Activated CD8-positive, alpha-beta T cell treated with anti-CD3 and anti-CD28 coated beads for 36 hours (primary cell): ENCODE measurements around the gene LDLR. TPM values are rescaled to one million over a fixed set of nuclear protein-coding genes. Genes with fewer than 3 reads are reported as not detected.

Experiments used
- ATAC-seq: fragments of 200-7000 bp; cut with Tn5 transposase; one replicate; pipeline ENCODE4 v1.10.0; 2021; ENCODE audit warnings: mild to moderate bottlenecking, moderate library complexity
- CTCF ChIA-PET: fragments of 350-600 bp; sonication (Branson Sonifier 250); formaldehyde crosslinking; loops from one replicate; lab custom pipeline; 2021; ENCODE audit warnings: antibody characterized with exemption; lab: Charles Lee
- POLR2A ChIA-PET: fragments of 350-600 bp; sonication (Branson Sonifier 250); formaldehyde crosslinking; loops from one replicate; lab custom pipeline; 2021; ENCODE audit warnings: antibody characterized with exemption; lab: Charles Lee
- DNase-seq: peaks from one replicate; pipeline ENCODE4 v3.0.0-alpha.2; 2020
- H3K27ac Mint-ChIP-seq: one replicate; pipeline ENCODE4 v1.8.0; 2021; ENCODE audit warnings: mild to moderate bottlenecking, mixed read lengths
- H3K27me3 Mint-ChIP-seq: one replicate; pipeline ENCODE4 v1.8.0; 2021; ENCODE audit warnings: mixed read lengths
- H3K36me3 Mint-ChIP-seq: one replicate; pipeline ENCODE4 v1.8.0; 2021; ENCODE audit warnings: low read depth, mixed read lengths
- H3K4me1 Mint-ChIP-seq: one replicate; pipeline ENCODE4 v1.8.0; 2021; ENCODE audit warnings: low read depth, mixed read lengths
- H3K4me3 Mint-ChIP-seq: one replicate; pipeline ENCODE4 v1.8.0; 2021; ENCODE audit warnings: mild to moderate bottlenecking, moderate library complexity, mixed read lengths
- H3K9me3 Mint-ChIP-seq: one replicate; pipeline ENCODE4 v1.8.0; 2021; ENCODE audit warnings: mixed read lengths
- intact Hi-C: fragments of 100-400 bp; cut with micrococcal nuclease; formaldehyde crosslinking; loops from one replicate; pipeline ENCODE4 v1.10.0; 2022
- total RNA-seq, 2 experiments: library from RNA; stranded (reverse); gene quantifications; one replicate each; pipeline ENCODE4 v1.2.3, GENCODE V29; 2021
- TF ChIP-seq, protein P1 (sequence below): fragments of 200-600 bp; IDR thresholded peaks from one replicate; pipeline ENCODE4 v1.8.0; 2022; ENCODE audit warnings: antibody characterized with exemption, mild to moderate bottlenecking

The LDLR gene
- total RNA-seq, 2 experiments from 2014 or later: 54.7 to 56.5 TPM

DNA sequence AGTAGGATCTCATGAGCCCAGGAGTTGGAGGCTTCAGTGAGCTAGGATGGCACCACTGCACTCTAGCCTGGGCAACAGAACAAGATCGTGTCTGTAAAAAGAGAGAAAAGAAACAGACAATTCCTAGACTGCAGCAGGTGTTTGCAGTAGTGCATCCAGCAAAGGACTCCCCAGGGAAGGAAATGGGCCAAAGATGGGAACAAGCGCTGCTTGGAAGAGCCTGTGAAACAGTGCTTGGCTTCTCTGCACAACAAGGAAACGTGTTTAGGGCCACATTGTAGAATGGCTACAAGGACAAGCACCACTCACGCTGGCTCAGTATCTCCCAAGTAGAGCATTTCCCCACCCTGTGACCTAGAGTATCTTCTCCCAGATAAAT lies 35.5 kb upstream of the LDLR start:
- ATAC-seq (no peak), DNase-seq (no peak)
- H3K27me3 Mint-ChIP-seq: no peaks in the 10 kb centered on the region
- H3K9me3 Mint-ChIP-seq: no peaks in the 10 kb centered on the region
- H3K27ac Mint-ChIP-seq: no peak overlapping the region
- POLR2A ChIA-PET: interaction anchor here (0.6 kb wide), 1 partner anchor 72 kb away, joined by 3 read pairs; no protein-coding TSS in a partner anchor
- TF ChIP-seq, protein P1, sequence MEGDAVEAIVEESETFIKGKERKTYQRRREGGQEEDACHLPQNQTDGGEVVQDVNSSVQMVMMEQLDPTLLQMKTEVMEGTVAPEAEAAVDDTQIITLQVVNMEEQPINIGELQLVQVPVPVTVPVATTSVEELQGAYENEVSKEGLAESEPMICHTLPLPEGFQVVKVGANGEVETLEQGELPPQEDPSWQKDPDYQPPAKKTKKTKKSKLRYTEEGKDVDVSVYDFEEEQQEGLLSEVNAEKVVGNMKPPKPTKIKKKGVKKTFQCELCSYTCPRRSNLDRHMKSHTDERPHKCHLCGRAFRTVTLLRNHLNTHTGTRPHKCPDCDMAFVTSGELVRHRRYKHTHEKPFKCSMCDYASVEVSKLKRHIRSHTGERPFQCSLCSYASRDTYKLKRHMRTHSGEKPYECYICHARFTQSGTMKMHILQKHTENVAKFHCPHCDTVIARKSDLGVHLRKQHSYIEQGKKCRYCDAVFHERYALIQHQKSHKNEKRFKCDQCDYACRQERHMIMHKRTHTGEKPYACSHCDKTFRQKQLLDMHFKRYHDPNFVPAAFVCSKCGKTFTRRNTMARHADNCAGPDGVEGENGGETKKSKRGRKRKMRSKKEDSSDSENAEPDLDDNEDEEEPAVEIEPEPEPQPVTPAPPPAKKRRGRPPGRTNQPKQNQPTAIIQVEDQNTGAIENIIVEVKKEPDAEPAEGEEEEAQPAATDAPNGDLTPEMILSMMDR: no peak
- no peak overlapping the region for H3K4me3 Mint-ChIP-seq
- intact Hi-C loops: no loop called here
- H3K36me3 Mint-ChIP-seq: peaks cover 5% of the 10 kb centered on the region
- H3K4me1 Mint-ChIP-seq: peaks cover 14% of the 10 kb centered on the region
- CTCF ChIA-PET: no interaction called here

GRCh38 chr19:11054200-11054599 lies 35.1 kb upstream of the LDLR start:
- H3K27me3 Mint-ChIP-seq: no peaks in the 10 kb centered on the region
- intact Hi-C loops: no loop called here
- CTCF ChIA-PET: no interaction called here
- H3K36me3 Mint-ChIP-seq: peaks cover 6% of the 10 kb centered on the region
- peaks cover 11% of the 10 kb centered on the region for H3K4me1 Mint-ChIP-seq
- DNase-seq: no peak
- H3K4me3 Mint-ChIP-seq: no peak overlapping the region
- H3K9me3 Mint-ChIP-seq: no peaks in the 10 kb centered on the region
- POLR2A ChIA-PET: no interaction called here
- TF ChIP-seq, protein P1: no peak
- H3K27ac Mint-ChIP-seq: no peak overlapping the region
- ATAC-seq: no peak

GRCh38 chr19:11054628-11055027 lies 34.6 kb upstream of the LDLR start:
- TF ChIP-seq, protein P1: no peak
- H3K4me1 Mint-ChIP-seq: peaks cover 6% of the 10 kb centered on the region
- ChIA-PET POLR2A (no interaction called here), CTCF (no interaction called here)
- no peaks in the 10 kb centered on the region for H3K27me3 Mint-ChIP-seq
- peaks cover 8% of the 10 kb centered on the region for H3K36me3 Mint-ChIP-seq
- H3K27ac Mint-ChIP-seq: no peak overlapping the region
- intact Hi-C loops: no loop called here
- DNase-seq (no peak), ATAC-seq (no peak)
- no peak overlapping the region for H3K4me3 Mint-ChIP-seq
- no peaks in the 10 kb centered on the region for H3K9me3 Mint-ChIP-seq

- CTCF ChIA-PET: no interaction called here
- POLR2A ChIA-PET: no interaction called here
- Mint-ChIP-seq H3K36me3 (peaks cover 11% of the 10 kb centered on the region), H3K9me3 (no peaks in the 10 kb centered on the region), H3K4me3 (no peak overlapping the region), H3K27ac (no peak overlapping the region), H3K4me1 (no peaks in the 10 kb centered on the region), H3K27me3 (no peaks in the 10 kb centered on the region)
- intact Hi-C loops: no loop called here
- TF ChIP-seq, protein P1: no peak
- no peak for ATAC-seq
- no peak for DNase-seq
Observed at GRCh38 chr19:11058246-11059030, 30.8 kb upstream of the LDLR start.

DNA sequence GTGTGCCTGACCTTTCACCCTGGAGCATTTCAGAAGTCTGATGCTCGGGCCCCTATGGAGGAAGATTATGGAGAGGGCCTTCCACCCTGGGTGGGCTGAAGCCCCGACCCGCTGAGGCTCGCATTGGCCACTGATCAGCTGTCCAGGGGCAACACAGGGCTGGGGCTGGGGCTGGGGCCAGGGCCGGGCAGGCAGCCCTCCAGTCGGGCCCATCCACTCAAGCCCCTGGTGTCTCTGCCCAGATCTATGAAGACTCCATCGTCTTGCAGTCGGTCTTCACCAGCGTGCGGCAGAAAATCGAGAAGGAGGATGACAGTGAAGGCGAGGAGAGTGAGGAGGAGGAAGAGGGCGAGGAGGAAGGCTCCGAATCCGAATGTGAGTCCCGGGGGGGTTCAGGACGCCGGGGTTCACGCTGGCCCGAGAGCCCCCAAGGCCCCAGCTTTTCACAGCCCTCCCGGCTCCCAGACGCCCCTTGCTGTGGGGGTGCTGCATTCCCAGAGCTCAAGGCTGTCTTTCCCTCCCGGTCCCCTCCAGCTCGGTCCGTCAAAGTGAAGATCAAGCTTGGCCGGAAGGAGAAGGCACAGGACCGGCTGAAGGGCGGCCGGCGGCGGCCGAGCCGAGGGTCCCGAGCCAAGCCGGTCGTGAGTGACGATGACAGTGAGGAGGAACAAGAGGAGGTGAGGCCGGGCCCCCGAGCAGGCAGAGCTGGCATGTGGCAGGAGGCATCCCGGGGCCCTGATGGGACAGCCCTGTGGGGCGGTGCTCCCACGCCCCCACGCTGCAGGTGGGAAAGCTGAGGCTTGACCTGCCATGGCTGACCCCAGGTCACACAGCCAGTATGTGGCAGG lies 29.5 kb upstream of the LDLR start:
- no peak for ATAC-seq
- Mint-ChIP-seq H3K9me3 (no peaks in the 10 kb centered on the region), H3K4me3 (no peak overlapping the region), H3K27me3 (no peaks in the 10 kb centered on the region), H3K4me1 (no peaks in the 10 kb centered on the region), H3K36me3 (peaks cover 14% of the 10 kb centered on the region), H3K27ac (no peak overlapping the region)
- ChIA-PET CTCF (no interaction called here), POLR2A (interaction anchor here (0.5 kb wide), 1 partner anchor 17 kb away, joined by 3 read pairs; no protein-coding TSS in a partner anchor)
- TF ChIP-seq, protein P1: no peak
- DNase-seq: no peak
- intact Hi-C loops: no loop called here
